Sigmoid colon (tissue), 4 donors: Measurements from ENCODE around the gene DLL4.

Experiments used
- CTCF ChIP-seq, 4 experiments: fragments of 450-650 bp in 3 of 4; fragments of 200-600 bp in 1 of 4; IDR thresholded peaks; one replicate each; pipeline ENCODE4 v1.5.1; 2016 to 2019; ENCODE audit warnings: antibody characterized with exemption in 4 of 4, mild to moderate bottlenecking in 3 of 4, moderate library complexity in 2 of 4
- POLR2AphosphoS5 ChIP-seq, 4 donors: sonication (generic); formaldehyde crosslinking; IDR thresholded peaks; one replicate each; pipeline ENCODE4 v1.6.1; 2017; ENCODE audit warnings: antibody characterized with exemption in 4 of 4

GRCh38 chr15:40933517-40933902 lies 4.4 kb downstream of the DLL4 start:
- TF ChIP-seq CTCF (IDR thresholded peaks at IDR 0.05) (no peak), POLR2AphosphoS5 (IDR thresholded peaks at IDR 0.05) (no peak)
